IPS DF 6.9 (cell line): ENCODE results near the gene HTRA3.

Experiments used
- DNase-seq: peaks from one replicate; pipeline ENCODE4 v3.0.0-alpha.2; 2013; ENCODE audit warnings: low read depth, low spot score
- H3K27ac ChIP-seq: one replicate; pipeline ENCODE4 v1.5.1; 2013; ENCODE audit warnings: low read length, control low read depth
- H3K27me3 ChIP-seq: 2 replicates; pipeline ENCODE4 v1.6.1; 2013; ENCODE audit warnings: mild to moderate bottlenecking, low read length; ENCODE audit not compliant: control insufficient read depth, insufficient read depth
- H3K36me3 ChIP-seq: 2 replicates; pipeline ENCODE4 v1.6.1; 2013; ENCODE audit warnings: low read length; ENCODE audit not compliant: control insufficient read depth, insufficient read depth
- H3K4me1 ChIP-seq: 2 replicates; pipeline ENCODE4 v1.6.1; 2013; ENCODE audit warnings: low read length; ENCODE audit not compliant: control insufficient read depth, insufficient read depth
- H3K4me3 ChIP-seq: 2 replicates; pipeline ENCODE4 v1.5.1; 2013; ENCODE audit warnings: mild to moderate bottlenecking, low read length
- H3K9me3 ChIP-seq: 2 replicates; pipeline ENCODE4 v1.6.1; 2013; ENCODE audit warnings: low read length, inconsistent platforms; ENCODE audit not compliant: control insufficient read depth, insufficient read depth
- WGBS: extraction: QIAGEN DNeasy Blood & Tissue Kit; methylation state at CpG from one replicate; pipeline ENCODE4 v1.1.7; 2013; ENCODE audit warnings: mixed read lengths, missing lambda C conversion rate; ENCODE audit not compliant: insufficient read length, insufficient coverage; 5-methylcytosine and 5-hydroxymethylcytosine counted together

HTRA3 gene

GRCh38 chr4:8274765-8275547 lies 5.4 kb downstream of the HTRA3 start:
- Histone ChIP-seq H3K36me3 (no peaks in the 10 kb centered on the region; the same call in 1 of the 2 replicates), H3K9me3 (no peaks in the 10 kb centered on the region), H3K4me3 (no peak overlapping the region), H3K27ac (no peak overlapping the region), H3K4me1 (peaks cover 2% of the 10 kb centered on the region; the same call in 1 of the 2 replicates), H3K27me3 (peaks cover 8% of the 10 kb centered on the region; the same call in 1 of the 2 replicates)
- no peak for DNase-seq
- WGBS: no CpG with 5 or more reads among the region's 19 CpGs

- no peaks in the 10 kb centered on the region for H3K4me1 ChIP-seq
- WGBS: no CpG with 5 or more reads among the region's 4 CpGs
These were observed 6.0 kb downstream of the HTRA3 start for GRCh38 chr4:8275548-8275910.

GRCh38 chr4:8276358-8277240 lies 7.0 kb downstream of the HTRA3 start:
- Histone ChIP-seq H3K27ac (no peak overlapping the region), H3K9me3 (no peaks in the 10 kb centered on the region), H3K36me3 (no peaks in the 10 kb centered on the region), H3K4me1 (no peaks in the 10 kb centered on the region), H3K4me3 (no peak overlapping the region), H3K27me3 (no peaks in the 10 kb centered on the region; the same call in 1 of the 2 replicates)
- DNase-seq: no peak
- 96% methylated on average over 4 of the region's 24 CpGs for WGBS

More at GRCh38 chr4:8275548-8275910, 6.0 kb downstream of the HTRA3 start:
- Histone ChIP-seq H3K9me3 (no peaks in the 10 kb centered on the region), H3K27me3 (peaks cover 4% of the 10 kb centered on the region; the same call in 1 of the 2 replicates), H3K27ac (no peak overlapping the region), H3K36me3 (no peaks in the 10 kb centered on the region), H3K4me3 (no peak overlapping the region)
- DNase-seq: no peak

- no peak for DNase-seq
- Histone ChIP-seq H3K4me1 (no peaks in the 10 kb centered on the region), H3K36me3 (no peaks in the 10 kb centered on the region), H3K27ac (no peak overlapping the region), H3K9me3 (no peaks in the 10 kb centered on the region), H3K4me3 (no peak overlapping the region), H3K27me3 (no peaks in the 10 kb centered on the region)
- no CpG with 5 or more reads among the region's 11 CpGs for WGBS
These were observed 7.9 kb downstream of the HTRA3 start for GRCh38 chr4:8277356-8278008.

GRCh38 chr4:8278009-8278395 lies 8.4 kb downstream of the HTRA3 start:
- no peak overlapping the region for H3K27ac ChIP-seq
- H3K36me3 ChIP-seq: no peaks in the 10 kb centered on the region
- WGBS: no CpG with 5 or more reads among the region's 6 CpGs
- DNase-seq: no peak
- H3K27me3 ChIP-seq: no peaks in the 10 kb centered on the region
- H3K4me3 ChIP-seq: no peak overlapping the region
- H3K9me3 ChIP-seq: no peaks in the 10 kb centered on the region
- H3K4me1 ChIP-seq: no peaks in the 10 kb centered on the region

- Histone ChIP-seq H3K36me3 (no peaks in the 10 kb centered on the region), H3K9me3 (no peaks in the 10 kb centered on the region), H3K4me3 (no peak overlapping the region), H3K27ac (no peak overlapping the region), H3K4me1 (no peaks in the 10 kb centered on the region), H3K27me3 (no peaks in the 10 kb centered on the region)
- no peak for DNase-seq
- no CpG with 5 or more reads among the region's 17 CpGs for WGBS
These were observed 9.1 kb downstream of the HTRA3 start for GRCh38 chr4:8278421-8279287.

- Histone ChIP-seq H3K27me3 (no peaks in the 10 kb centered on the region), H3K27ac (no peak overlapping the region)
These were observed 10.0 kb downstream of the HTRA3 start for GRCh38 chr4:8279321-8280157.

GRCh38 chr4:8280158-8280875 lies 10.8 kb downstream of the HTRA3 start:
- Histone ChIP-seq H3K4me1 (no peaks in the 10 kb centered on the region), H3K27ac (no peak overlapping the region), H3K4me3 (no peak overlapping the region), H3K9me3 (no peaks in the 10 kb centered on the region), H3K27me3 (no peaks in the 10 kb centered on the region), H3K36me3 (no peaks in the 10 kb centered on the region; the same call in 1 of the 2 replicates)
- no CpG with 5 or more reads among the region's 25 CpGs for WGBS
- no peak for DNase-seq

More at GRCh38 chr4:8279321-8280157, 10.0 kb downstream of the HTRA3 start:
- Histone ChIP-seq H3K9me3 (no peaks in the 10 kb centered on the region), H3K36me3 (no peaks in the 10 kb centered on the region; the same call in 1 of the 2 replicates), H3K4me1 (no peaks in the 10 kb centered on the region), H3K4me3 (no peak overlapping the region)
- no CpG with 5 or more reads among the region's 22 CpGs for WGBS
- no peak for DNase-seq
